Epidermal melanocyte (primary cell): Measurements from ENCODE around the gene STAT5A.
"Not testable (repeated sequence)": the region's sequence is repeated elsewhere in the genome, so short reads cannot be mapped to it uniquely, and the experiment has no call there.

Experiments
- DNase-seq: peaks from one replicate; pipeline ENCODE4 v3.0.0; 2011; ENCODE audit warnings: low spot score; ENCODE audit not compliant: insufficient read length

The STAT5A gene

DNA sequence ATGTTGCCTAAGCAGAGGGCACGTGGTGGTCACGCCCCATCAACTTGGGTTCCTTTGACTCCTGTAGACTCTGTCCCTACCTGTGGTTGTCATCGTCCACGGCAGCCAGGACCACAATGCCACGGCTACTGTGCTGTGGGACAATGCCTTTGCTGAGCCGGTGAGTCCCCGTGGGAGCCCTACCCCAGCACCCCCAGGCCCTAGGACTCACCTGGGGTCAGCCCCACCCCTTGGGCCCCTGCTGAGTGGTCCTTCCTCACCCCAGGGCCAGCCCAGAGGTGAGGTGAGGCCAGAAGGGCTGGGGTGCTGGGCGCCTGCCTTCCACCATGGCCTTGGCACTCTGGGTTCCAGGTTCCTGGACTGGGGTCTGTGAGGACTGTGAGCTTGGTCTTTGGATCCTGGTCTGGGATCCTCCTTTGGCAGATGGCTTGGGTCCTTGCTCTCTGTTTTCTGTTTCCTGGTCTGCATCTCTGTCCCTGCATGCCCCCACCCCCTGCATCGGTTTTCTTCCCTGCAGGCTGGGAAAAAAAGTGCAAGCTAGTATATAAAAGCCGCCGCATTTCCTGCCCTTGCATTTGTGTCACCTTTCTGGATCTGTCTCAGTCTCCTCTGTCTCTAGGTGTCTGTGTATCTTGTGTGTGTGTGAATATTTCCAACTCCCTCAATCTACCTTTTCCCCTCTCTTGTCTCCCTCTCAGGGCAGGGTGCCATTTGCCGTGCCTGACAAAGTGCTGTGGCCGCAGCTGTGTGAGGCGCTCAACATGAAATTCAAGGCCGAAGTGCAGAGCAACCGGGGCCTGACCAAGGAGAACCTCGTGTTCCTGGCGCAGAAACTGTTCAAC lies 17.5 kb downstream of the STAT5A start:
- no peak for DNase-seq

DNA sequence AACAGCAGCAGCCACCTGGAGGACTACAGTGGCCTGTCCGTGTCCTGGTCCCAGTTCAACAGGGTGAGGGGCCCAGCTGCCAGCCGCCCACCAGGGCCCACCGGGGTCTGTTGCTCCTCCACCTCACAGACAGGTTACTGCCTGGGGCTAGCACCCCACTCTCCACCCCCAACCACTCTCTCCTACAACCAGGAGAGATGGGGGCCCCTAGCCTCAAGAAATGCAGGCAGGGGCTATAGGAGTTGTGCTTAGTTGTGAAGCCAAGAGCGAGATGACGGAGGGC lies 18.0 kb downstream of the STAT5A start:
- DNase-seq = no peak

DNA sequence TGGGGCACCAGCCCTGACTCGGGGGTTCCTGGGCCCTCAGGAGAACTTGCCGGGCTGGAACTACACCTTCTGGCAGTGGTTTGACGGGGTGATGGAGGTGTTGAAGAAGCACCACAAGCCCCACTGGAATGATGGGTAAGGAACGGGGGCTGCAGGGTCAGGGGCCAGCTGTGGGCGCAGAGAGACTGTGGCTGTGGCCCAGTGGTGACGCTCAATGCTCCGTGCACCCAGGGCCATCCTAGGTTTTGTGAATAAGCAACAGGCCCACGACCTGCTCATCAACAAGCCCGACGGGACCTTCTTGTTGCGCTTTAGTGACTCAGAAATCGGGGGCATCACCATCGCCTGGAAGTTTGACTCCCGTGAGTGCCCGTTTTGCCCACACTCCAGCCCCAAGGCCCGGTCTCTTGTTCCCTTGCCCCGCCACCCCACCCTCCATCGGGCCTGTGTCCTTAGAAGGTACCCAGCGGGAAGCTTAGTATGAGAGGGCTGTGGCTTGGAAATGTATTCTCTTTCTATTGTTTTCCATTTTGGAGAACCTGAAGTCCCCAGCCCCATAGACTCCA lies 19.1 kb downstream of the STAT5A start:
- no peak for DNase-seq

DNA sequence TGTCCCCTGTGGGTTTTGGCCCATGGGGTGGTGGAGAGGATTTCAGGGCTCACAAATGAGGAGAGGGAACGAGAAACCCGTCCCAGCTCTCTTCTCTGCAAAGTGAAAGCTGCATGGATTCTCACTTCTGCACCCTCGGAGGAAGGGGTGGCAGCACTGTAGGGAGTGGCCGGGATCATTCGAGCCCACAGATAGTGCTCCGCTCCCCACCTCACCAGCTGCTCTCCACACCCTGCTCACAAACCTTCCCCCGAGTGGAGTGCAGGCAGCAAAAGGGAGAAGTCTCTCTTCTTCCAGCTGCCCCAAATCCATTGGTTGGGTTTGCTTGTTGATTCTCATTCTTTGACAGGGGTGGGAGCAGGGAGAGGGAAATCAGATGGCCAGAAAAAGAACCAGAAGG lies 20.1 kb downstream of the STAT5A start:
- no peak for DNase-seq

GRCh38 chr17:42309142-42309541 lies 20.8 kb downstream of the STAT5A start:
- DNase-seq = no peak

DNA sequence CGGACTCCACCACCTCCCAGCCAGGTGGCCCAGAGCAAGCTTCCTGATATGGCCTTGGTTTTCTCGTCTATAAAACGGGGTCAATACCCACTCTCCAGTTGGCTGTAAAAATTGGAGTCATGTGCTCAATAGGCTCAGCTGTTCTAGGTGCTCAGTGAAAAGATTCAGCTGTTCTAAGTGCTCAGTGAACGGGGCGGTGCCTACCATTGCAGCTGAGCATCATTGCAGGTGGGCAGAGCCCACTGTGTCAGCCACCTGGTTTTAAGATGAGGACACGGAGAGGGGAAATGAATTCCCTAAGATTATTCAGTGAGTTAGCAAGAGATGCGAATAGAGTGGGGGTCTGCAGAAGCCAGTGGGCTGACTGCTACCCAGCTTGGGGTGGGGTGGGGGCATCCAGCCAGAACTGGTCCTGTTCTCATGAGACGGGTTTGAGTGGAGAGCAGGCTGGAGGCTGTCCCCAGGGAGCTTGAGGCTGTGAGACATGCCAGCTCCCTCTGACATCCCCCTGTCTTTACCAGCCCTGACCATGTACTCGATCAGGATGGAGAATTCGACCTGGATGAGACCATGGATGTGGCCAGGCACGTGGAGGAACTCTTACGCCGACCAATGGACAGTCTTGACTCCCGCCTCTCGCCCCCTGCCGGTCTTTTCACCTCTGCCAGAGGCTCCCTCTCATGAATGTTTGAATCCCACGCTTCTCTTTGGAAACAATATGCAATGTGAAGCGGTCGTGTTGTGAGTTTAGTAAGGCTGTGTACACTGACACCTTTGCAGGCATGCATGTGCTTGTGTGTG lies 21.9 kb downstream of the STAT5A start:
- DNase-seq = no peak

DNA sequence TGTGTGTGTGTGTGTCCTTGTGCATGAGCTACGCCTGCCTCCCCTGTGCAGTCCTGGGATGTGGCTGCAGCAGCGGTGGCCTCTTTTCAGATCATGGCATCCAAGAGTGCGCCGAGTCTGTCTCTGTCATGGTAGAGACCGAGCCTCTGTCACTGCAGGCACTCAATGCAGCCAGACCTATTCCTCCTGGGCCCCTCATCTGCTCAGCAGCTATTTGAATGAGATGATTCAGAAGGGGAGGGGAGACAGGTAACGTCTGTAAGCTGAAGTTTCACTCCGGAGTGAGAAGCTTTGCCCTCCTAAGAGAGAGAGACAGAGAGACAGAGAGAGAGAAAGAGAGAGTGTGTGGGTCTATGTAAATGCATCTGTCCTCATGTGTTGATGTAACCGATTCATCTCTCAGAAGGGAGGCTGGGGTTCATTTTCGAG lies 22.5 kb downstream of the STAT5A start:
- no peak for DNase-seq

- peak; percentile 69 for DNase-seq
These were observed 23.1 kb downstream of the STAT5A start for GRCh38 chr17:42311240-42312034.

DNA sequence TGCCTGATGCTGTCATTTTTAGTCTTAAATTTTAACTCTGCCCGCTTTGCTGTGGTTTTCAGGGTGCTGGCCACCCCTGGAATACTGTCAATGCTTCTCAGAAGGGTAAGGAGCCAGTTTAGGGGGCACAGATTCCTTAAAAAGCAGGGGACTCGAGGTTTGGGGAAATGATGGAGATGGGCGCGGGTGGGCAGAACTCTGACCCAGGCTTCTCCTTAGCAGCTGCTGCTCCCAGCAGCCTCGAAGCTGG lies 23.7 kb downstream of the STAT5A start:
- DNase-seq = no peak

DNA sequence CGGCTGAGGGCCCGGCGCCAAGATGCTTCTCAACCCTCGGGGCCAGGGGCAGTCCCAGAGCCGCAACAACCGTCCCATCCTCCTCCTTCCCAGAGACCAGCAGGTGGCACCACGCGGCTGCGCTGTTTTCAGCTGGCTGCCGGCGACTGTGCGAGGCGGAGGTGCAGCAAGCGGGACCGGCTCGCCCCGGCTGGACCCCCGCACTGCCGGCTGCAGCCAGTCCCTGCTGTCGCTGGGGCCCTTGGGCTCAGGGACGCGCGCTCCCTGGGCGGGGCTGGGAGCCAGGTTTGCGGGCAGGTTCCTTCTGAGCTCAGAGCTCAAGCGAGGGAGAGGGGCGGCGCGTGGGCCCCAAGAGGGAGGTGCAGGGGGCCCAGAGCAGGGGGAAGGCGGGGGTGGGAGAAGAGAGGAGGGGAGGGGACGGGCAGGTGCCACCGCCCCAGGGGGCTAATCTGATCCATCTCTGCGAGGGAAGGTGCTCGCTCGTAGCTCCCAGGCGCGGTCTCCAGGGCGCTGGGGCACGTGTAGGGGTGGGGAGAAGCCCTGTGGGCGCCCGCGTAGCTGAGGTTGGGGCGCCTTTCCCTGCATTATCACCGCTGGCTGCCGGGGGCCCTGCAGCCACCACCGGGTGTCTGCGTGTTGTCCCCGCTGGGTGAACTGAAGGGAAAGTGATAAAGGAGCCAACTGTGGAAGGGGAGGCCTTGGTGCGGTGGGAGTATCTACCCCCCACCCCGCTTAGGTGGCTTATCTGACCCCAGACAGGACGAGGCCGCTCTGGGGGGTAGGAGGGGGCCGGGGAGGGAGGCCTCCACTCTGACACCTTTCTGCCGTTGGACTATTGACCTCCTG lies 24.2 kb downstream of the STAT5A start:
- peak; percentile 80 for DNase-seq

DNA sequence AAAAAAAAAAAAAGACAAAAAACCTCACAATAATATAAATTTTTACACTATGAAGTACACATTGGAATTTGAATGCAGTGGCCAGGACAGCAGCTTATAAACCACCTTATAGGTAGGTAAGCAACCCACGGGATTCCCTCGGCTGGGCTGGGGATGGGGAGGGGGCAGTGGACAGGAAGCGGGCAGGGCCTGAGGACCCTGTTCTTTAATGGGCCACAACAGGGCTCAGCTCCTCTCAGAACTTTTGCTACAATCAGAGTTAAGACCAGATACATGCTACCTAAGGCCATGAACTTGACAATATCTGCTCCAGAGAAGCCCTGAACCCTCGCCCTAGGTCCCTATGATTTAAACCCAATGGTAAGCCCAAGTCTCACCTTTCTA lies 25.1 kb downstream of the STAT5A start:
- no peak for DNase-seq

DNA sequence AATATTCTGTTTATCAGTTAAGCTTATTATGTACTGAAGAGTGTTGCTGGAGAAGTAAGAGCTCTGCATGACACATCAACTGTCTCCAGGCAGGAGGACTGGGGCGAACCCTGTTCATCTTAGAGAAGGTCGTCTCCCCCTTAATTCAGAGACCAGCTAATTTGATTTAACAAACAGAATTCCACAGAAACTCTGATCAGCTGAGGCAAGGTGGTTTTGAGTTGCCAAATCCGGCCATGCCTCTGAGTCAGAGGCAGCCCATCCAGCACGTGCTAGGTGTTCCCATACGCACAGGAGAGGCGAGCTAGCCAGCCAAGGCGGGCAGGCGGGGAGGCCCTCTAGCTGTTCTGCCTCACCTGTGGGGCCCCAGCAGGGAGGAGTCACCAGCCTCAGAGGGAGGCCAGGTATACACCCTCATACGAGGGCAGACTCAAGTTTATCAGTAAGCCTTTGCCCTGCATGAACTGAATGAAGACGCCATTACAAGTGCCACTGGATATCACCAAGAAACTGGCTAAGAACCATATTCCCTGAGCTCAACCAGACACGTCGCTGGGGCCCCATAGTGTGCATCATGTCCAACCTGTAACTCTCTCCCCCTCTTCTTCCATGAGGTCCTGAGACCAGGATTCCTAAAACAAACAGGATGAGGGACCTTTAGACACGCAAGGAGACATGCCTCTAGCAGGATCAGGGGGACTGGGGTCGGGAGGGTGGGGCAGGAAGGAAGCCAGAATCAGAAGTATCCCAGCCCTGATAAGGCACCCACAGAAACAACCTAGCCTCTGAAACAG lies 25.7 kb downstream of the STAT5A start:
- DNase-seq = no peak

DNA sequence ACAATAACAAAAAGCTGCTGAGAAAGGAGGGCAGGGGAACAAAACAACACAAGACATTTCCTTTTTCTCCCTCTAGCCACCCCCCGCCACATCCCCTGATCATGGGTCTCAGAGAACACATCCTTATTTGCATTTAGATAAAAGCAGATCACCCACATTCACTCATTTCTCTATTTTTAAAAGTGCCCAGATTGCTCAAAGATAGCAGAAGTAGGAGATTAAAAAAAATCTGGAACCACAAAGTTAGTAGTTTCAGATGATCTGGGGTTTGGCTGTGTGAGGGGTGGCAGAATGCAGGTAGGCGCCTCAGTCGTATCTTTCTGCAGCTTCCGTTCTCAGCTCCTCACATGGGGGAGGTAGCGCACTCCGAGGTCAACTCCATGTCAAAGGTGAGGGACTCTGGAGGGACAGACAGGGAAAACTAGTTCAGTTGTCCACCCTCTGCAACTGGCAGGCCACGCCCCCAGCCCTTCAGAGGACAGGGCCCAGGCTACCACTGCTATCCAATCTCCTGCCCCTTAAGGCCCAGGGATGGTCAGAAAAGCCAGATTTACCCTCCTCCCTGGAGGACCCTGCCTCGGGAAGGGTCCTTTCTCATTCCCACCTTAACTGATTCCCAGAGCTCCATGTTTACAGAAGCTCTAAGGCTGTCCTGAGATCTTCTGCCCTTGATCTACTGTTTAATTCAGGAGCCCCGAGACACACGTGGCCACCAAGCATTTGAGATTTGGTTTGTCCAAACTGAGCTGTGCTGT lies 27.3 kb downstream of the STAT5A start:
- no peak for DNase-seq

DNA sequence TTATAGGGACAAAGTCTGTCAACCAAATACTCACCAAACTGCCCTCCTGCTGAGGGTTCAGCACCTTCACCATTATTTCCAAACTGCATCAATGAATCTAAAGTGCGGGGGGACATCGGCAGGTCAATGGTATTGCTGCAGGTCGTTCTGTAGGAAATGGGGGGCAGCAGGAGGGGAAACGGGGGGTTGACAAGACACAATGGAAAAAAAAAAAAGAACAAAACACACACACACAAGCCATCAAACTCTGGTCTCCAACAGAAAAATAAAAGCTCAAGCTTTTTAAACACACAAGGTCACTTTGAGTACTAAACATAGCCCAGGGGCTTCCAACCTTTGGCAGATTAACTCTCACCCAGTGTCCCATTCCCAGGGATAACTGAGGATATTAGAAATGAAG lies 28.5 kb downstream of the STAT5A start:
- DNase-seq = no peak

DNA sequence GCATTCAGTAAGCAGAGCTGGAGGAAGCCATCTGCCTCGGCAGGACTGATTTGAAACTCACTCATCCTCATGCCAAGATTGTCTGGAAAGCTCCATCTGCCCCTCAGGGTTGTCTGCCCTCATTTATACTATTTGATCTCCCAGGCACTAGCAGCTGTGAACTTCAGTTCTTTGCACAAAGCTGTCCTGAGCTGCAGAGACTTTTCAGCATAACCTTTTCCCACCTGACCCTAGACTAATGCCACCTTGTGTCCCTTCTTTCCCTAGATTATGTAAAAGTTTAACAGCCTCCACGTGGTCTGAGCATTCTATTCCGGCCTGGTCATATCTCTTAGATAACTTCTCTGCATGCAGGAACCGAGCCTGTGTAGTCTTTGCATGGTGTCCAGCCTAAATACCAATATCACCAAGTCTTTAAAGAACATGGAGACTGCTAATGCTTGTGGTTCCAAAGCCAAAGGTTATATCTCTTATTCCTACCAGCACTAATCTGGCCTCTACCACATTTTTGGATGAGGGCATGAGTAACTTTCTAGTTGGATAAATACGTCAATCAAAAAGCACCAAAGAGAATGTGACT lies 29.1 kb downstream of the STAT5A start:
- DNase-seq = no peak

GRCh38 chr17:42317967-42318366 lies 29.7 kb downstream of the STAT5A start:
- not testable (repeated sequence) for DNase-seq

GRCh38 chr17:42321555-42321954 lies 33.3 kb downstream of the STAT5A start:
- DNase-seq = no peak

GRCh38 chr17:42322382-42323267 lies 34.3 kb downstream of the STAT5A start:
- DNase-seq = peak; percentile 91
